ENCODE results near the gene KCNH1.

KCNH1 gene

DNA sequence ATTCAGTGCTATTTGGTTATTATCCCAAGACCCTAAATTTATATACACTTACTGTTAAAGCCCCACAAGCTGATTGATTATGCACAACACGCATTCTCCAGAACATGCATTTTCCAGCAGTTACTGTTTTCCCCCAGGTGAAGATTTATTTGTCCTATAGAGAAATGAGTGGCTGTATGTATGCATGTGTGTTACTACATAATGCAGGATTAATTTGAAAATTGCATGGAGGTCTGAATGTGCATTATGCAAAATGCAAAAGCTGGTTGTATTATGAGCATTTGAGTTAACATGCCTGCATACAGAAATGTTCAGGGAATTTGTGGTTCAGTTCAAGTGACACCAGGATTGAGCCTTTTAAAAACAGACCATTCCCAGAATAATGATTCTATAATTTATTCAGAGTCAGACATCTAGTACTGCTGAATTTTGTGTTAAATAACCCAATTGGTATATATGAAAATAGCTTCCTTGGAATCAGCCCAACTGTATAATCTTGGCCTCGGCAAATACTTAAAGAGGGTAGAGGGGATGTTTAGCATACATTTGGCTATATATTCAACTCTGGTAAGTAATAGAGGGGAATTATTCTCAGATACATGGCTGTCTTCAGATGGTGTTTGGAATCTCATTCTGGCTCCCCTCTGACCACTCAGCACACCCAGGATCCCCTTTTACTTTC is 485.2 kb downstream of the KCNH1 start:
- DNase-seq (ENCODE audit: low spot score) = no peak

GRCh38 chr1:210647406-210648333 is 486.3 kb downstream of the KCNH1 start:
- DNase-seq (ENCODE audit: low spot score) = no peak

DNA sequence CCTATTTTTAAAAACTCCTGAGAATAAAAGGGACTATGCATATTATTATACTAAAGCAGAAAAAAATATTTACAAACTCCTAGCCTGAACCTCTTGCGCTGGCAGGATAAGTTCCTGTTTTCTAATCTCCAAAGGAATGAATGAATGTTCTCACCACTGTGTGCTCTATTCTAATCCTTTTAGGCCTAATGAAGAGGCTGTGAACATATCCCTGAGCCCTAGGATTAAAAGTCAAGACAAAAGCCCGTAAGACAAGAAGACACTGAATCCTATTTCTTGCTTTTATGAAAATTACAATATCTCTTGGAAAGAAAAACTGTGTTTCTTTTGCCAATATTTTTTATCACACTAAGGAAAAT is 487.7 kb downstream of the KCNH1 start:
- DNase-seq (ENCODE audit: low spot score) = no peak

DNA sequence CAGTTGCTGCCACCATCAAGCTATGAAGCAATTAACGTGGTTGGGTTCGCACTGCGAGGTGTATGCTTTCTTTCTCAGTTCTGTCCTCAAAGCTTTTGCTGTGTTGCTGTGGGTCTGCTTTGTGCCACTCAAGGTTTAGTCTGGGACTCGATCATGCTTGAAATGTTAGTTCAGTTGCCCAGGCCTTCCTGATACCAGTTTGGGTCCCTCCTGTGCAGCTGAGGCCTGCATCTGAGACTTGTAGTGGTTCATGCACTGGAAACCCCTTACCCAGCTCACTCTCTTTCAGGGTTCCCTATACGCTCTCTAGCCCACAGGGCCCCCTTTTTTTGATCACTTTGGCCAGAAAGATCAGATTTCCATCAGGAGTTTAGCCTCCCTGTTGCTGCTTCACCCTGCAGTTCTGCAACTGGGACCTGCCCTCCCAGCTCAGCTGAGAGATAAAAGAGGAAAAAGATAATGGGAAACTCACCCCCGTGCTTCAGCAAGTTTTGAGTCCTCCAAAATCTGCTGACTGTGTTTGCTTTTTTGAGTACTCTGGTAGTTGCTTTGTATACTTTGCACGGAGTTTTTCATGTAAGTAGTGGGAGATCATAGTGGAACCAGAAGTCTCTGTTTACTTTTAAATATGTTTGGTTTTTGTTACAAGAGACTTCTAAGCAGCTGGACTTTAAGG is 488.2 kb downstream of the KCNH1 start:
- DNase-seq (ENCODE audit: low spot score) = no peak

GRCh38 chr1:210641582-210641981 is 492.4 kb downstream of the KCNH1 start:
- DNase-seq (ENCODE audit: low spot score) = no peak

GRCh38 chr1:210635108-210635507 is 498.8 kb downstream of the KCNH1 start:
- no peak for DNase-seq (ENCODE audit: low spot score)

DNA sequence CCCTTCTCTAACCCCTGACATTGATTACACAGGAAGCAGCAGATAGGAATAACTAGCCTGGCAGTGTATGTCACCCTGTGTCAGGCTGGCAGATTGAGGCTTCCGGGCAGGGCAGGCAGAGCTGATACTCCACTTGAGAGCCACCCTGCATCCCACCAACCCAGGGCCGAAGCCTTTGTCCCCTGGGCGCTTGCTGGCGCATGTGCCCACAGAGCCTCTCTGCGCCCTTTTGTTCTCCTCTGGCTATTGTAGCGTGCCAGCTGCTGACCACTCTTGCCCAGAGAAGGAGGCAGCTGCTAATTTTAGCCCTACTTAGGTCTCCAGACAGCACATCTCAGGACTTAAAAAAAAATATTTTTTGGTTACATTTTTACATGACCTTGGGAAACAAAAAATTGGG is 500.3 kb downstream of the KCNH1 start:
- DNase-seq (ENCODE audit: low spot score) = no peak

DNA sequence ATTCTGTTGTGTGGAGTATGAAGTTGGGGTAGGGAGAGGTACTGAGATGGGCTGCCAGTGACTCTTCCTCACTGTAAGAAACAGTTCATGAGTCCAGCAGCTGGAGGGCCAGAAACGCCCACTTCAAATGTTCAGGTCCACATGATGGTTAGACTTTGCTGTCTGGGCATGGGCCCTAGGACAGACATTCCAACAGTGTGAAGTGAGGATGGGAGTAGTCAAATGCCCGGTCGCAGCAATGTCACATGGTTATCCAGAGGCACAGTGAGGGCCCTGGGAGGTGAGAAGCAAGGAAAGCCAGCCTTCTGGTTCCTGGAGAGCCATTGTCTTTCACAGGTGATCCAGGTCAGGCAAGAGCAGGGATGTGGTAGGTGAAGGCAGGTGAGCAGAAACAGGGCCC is 500.8 kb downstream of the KCNH1 start:
- DNase-seq (ENCODE audit: low spot score) = no peak

DNA sequence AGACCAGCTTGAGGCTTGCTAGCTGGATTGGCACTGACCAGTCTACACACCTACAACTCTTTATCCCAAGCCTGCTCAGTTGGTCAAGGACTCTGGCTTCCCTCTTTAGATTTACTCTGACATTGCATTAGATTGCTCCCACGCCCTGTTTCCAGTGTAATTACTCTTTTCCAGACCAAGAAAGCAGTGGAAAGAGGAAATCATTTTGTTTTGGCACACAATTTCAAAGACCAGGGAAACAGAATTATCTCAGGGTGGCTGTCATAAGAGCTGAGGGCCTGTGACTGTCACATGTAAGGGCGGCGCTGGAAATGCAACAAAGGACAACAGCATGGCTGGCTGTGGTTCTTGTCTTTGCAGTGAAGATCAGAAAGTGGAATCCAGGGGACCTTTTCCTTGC is 502.5 kb downstream of the KCNH1 start:
- no peak for DNase-seq (ENCODE audit: low spot score)

DNA sequence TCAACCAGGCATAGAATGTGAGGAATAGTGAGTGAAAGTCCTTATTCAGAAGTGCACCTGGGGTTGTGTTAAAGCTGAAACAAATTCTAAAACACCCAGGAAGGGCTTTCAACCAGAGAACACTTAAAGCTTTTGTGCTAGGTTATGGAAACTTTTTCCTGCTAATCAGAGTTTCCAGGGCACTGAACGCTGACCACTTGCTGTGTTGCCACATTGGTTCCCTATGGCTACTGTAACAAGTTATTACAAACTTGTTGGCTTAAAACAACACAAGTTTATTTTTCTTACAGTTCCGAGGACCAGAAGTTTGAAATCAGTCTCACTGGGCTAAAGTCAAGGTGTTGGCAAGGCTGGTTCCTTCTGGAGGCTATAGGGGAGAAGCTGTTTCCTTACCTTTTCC is 504.7 kb downstream of the KCNH1 start:
- no peak for DNase-seq (ENCODE audit: low spot score)

DNA sequence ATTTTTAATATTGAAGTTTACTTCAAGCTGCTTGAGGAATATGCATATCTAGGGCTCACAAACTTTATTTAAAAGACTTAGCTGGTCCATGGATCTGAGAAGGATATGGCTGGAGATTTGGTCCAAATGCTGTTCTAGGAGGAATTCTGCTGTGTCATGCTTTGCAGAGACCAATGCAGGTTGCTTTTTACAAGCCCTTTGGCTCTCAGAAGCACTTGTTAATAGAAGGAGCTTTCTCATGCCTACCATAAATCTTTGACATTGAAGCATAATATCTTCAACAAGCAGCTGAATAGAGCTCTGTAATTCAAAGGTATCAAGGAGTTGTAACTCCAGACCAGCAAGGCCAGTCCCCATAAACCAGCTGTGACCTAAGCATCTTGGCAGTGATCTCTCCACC is 506.2 kb downstream of the KCNH1 start:
- DNase-seq (ENCODE audit: low spot score) = no peak
